IMR-90 (cell line): Measurements from ENCODE around the gene OR51I1. TPM values are rescaled to one million over a fixed set of nuclear protein-coding genes. Genes with fewer than 3 reads are reported as not detected.

ENCODE experiments used
- ATAC-seq: fragments of 200-7000 bp; cut with Tn5 transposase; 2 replicates; pipeline ENCODE4 v1.9.1; 2020; ENCODE audit warnings: low read depth, mild to moderate bottlenecking, moderate library complexity
- BruUV-seq: library from RNA; stranded (reverse); fragments of 400-500 nt; replicated peaks from 2 replicates; lab custom pipeline; 2021; lab: Mats Ljungman, UMichigan
- CTCF ChIA-PET: fragments of 300-600 bp; formaldehyde crosslinking; extraction: SDS; loops from one replicate; lab custom pipeline; 2021; ENCODE audit warnings: antibody characterized with exemption; lab: Yijun Ruan, JAX
- POLR2A ChIA-PET: fragments of 300-600 bp; sonication (Branson Sonifier 250); formaldehyde crosslinking; loops from one replicate; lab custom pipeline; 2022; ENCODE audit warnings: antibody characterized with exemption; ENCODE audit not compliant: unreplicated experiment; lab: Charles Lee
- DNase-seq: peaks from one replicate; pipeline ENCODE4 v3.0.0; 2013
- H2AFZ ChIP-seq: replicated peaks from 2 replicates; pipeline ENCODE3; 2013; ENCODE audit warnings: low read length, mild to moderate bottlenecking; ENCODE audit not compliant: poor library complexity
- H2AK5ac ChIP-seq: 2 replicates; pipeline ENCODE4 v1.6.1; 2013; ENCODE audit warnings: low read depth, low read length, inconsistent platforms
- H2AK9ac ChIP-seq: replicated peaks from 2 replicates; pipeline ENCODE3; 2013; ENCODE audit warnings: mild to moderate bottlenecking, low read depth, low read length, moderate library complexity; ENCODE audit not compliant: poor library complexity
- H2BK120ac ChIP-seq: 2 replicates; pipeline ENCODE4 v1.6.1; 2013; ENCODE audit warnings: low read depth, low read length, inconsistent platforms
- H2BK15ac ChIP-seq: 3 replicates; pipeline ENCODE4 v1.6.1; 2013; ENCODE audit warnings: low read depth, low read length, inconsistent platforms
- H2BK20ac ChIP-seq: 2 replicates; pipeline ENCODE4 v1.6.1; 2013; ENCODE audit warnings: low read depth, mild to moderate bottlenecking, inconsistent platforms, low read length, moderate library complexity
- H2BK5ac ChIP-seq: 2 replicates; pipeline ENCODE4 v1.6.1; 2013; ENCODE audit warnings: mild to moderate bottlenecking, low read depth, low read length, inconsistent platforms; ENCODE audit not compliant: poor library complexity, severe bottlenecking
- H3K14ac ChIP-seq: replicated peaks from 2 replicates; pipeline ENCODE4 v1.6.1; 2013; ENCODE audit warnings: low read depth, low read length, inconsistent platforms
- H3K18ac ChIP-seq: 2 replicates; pipeline ENCODE4 v1.6.1; 2013; ENCODE audit warnings: low read depth, low read length, control low read depth
- H3K23ac ChIP-seq: 2 replicates; pipeline ENCODE4 v1.6.1; 2013; ENCODE audit warnings: low read depth, low read length, inconsistent platforms
- H3K27ac ChIP-seq: 2 replicates; pipeline ENCODE4 v1.5.1; 2013; ENCODE audit warnings: mild to moderate bottlenecking, control low read depth, low read length; ENCODE audit not compliant: insufficient read depth
- H3K27me3 ChIP-seq: 2 replicates; pipeline ENCODE4 v1.6.1; 2013; ENCODE audit warnings: low read length; ENCODE audit not compliant: control insufficient read depth, insufficient read depth
- H3K36me3 ChIP-seq: 2 replicates; pipeline ENCODE4 v1.6.1; 2013; ENCODE audit warnings: low read length, mixed read lengths; ENCODE audit not compliant: control insufficient read depth, insufficient read depth
- H3K4ac ChIP-seq: 2 replicates; pipeline ENCODE4 v1.6.1; 2013; ENCODE audit warnings: low read depth, low read length, inconsistent platforms
- H3K4me1 ChIP-seq: 2 replicates; pipeline ENCODE4 v1.6.1; 2013; ENCODE audit warnings: low read length, mixed read lengths; ENCODE audit not compliant: control insufficient read depth, insufficient read depth
- H3K4me2 ChIP-seq: 2 replicates; pipeline ENCODE4 v1.6.1; 2013; ENCODE audit warnings: low read depth, mild to moderate bottlenecking, control low read depth, low read length, moderate library complexity
- H3K4me3 ChIP-seq: 2 replicates; pipeline ENCODE4 v1.5.1; 2013; ENCODE audit warnings: low read depth, mild to moderate bottlenecking, control low read depth, low read length, moderate library complexity; ENCODE audit not compliant: insufficient read depth
- H3K56ac ChIP-seq: 2 replicates; pipeline ENCODE4 v1.6.1; 2013; ENCODE audit warnings: low read length, inconsistent platforms; ENCODE audit not compliant: insufficient read depth; ENCODE audit errors: extremely low read depth
- H3K79me1 ChIP-seq, 2 experiments: 2 replicates each; pipeline ENCODE4 v1.6.1; 2013; ENCODE audit warnings: low read length in 2 of 2, inconsistent platforms in 1 of 2, low read depth in 1 of 2
- H3K9ac ChIP-seq: 2 replicates; pipeline ENCODE4 v1.6.1; 2013; ENCODE audit warnings: low read depth, low read length, control low read depth
- H3K9me1 ChIP-seq: 2 replicates; pipeline ENCODE4 v1.6.1; 2013; ENCODE audit warnings: low read length, inconsistent platforms; ENCODE audit not compliant: insufficient read depth
- H3K9me3 ChIP-seq: 2 replicates; pipeline ENCODE4 v1.6.1; 2013; ENCODE audit warnings: low read length; ENCODE audit not compliant: control insufficient read depth, insufficient read depth
- H4K20me1 ChIP-seq: 2 replicates; pipeline ENCODE4 v1.6.1; 2013; ENCODE audit warnings: low read length, inconsistent platforms; ENCODE audit not compliant: insufficient read depth
- H4K5ac ChIP-seq: 2 replicates; pipeline ENCODE4 v1.6.1; 2013; ENCODE audit warnings: mild to moderate bottlenecking, low read depth, low read length, control low read depth
- H4K8ac ChIP-seq, 2 experiments: 2 replicates each; pipeline ENCODE4 v1.6.1; 2013; ENCODE audit warnings: low read depth in 2 of 2, low read length in 2 of 2, control low read depth in 1 of 2, inconsistent platforms in 1 of 2
- H4K91ac ChIP-seq: 2 replicates; pipeline ENCODE4 v1.6.1; 2013; ENCODE audit warnings: low read depth, low read length, inconsistent platforms; ENCODE audit not compliant: insufficient read depth
- BHLHE40 ChIP-seq: fragments of 150-350 bp; IDR thresholded peaks from 2 replicates; pipeline ENCODE4 v1.6.1; 2016; ENCODE audit warnings: mild to moderate bottlenecking, low read depth, low read length
- CEBPB ChIP-seq: IDR thresholded peaks from 2 replicates; pipeline ENCODE4 v1.6.1; 2012; ENCODE audit warnings: low read depth, low read length, improper control_type of control experiment
- CHD1 ChIP-seq: IDR thresholded peaks from 2 replicates; pipeline ENCODE4 v1.6.1; 2012; ENCODE audit warnings: low read depth, low read length, improper control_type of control experiment
- MAFK ChIP-seq: IDR thresholded peaks from 2 replicates; pipeline ENCODE4 v1.6.1; 2012; ENCODE audit warnings: low read depth, low read length, improper control_type of control experiment
- MXI1 ChIP-seq: IDR thresholded peaks from 2 replicates; pipeline ENCODE4 v1.6.1; 2012; ENCODE audit warnings: low read depth, mild to moderate bottlenecking, low read length, moderate library complexity, borderline replicate concordance
- NFE2L2 ChIP-seq: fragments of 150-350 bp; IDR thresholded peaks from 2 replicates; pipeline ENCODE4 v1.6.1; 2016; ENCODE audit warnings: low read depth, mild to moderate bottlenecking, low read length
- POLR2A ChIP-seq: IDR thresholded peaks from 2 replicates; pipeline ENCODE4 v1.6.1; 2012; ENCODE audit warnings: mild to moderate bottlenecking, low read depth, low read length
- RAD21 ChIP-seq: IDR thresholded peaks from 2 replicates; pipeline ENCODE4 v1.6.1; 2012; ENCODE audit warnings: low read length, improper control_type of control experiment
- RCOR1 ChIP-seq: IDR thresholded peaks from 2 replicates; pipeline ENCODE4 v1.6.1; 2012; ENCODE audit warnings: mild to moderate bottlenecking, low read length, improper control_type of control experiment; ENCODE audit not compliant: insufficient replicate concordance
- RFX5 ChIP-seq: IDR thresholded peaks from 2 replicates; pipeline ENCODE4 v1.8.0; 2012; ENCODE audit warnings: low read depth, mild to moderate bottlenecking, low read length, moderate library complexity
- SMC3 ChIP-seq: fragments of 150-350 bp; IDR thresholded peaks from 2 replicates; pipeline ENCODE4 v1.6.1; 2016; ENCODE audit warnings: low read depth, mild to moderate bottlenecking, antibody characterized with exemption, low read length, moderate library complexity
- WGBS, 2 experiments: methylation state at CpG; one replicate each; pipeline versions ENCODE4 v1.1.5 to v1.1.7; 2013; ENCODE audit warnings: missing lambda C conversion rate in 2 of 2; ENCODE audit not compliant: insufficient read length in 1 of 2; ENCODE audit errors: extremely low coverage in 2 of 2; 5-methylcytosine and 5-hydroxymethylcytosine counted together
- dilution Hi-C: fragments of 300-500 bp; cut with HindIII; formaldehyde crosslinking; loops from one replicate; pipeline ENCODE4 v1.14.3; 2018; ENCODE audit warnings: low sequenced_read_pairs; ENCODE audit not compliant: unreplicated experiment
- in situ Hi-C: fragments of 300-500 bp; cut with MboI; formaldehyde crosslinking; loops from 3 replicates; pipeline ENCODE4 v1.14.3; 2019; ENCODE audit warnings: low sequenced_read_pairs, inconsistent platforms, mixed read lengths
- intact Hi-C: fragments of 100-400 bp; cut with micrococcal nuclease; formaldehyde crosslinking; loops from 2 replicates; pipeline ENCODE4 v1.10.0; 2022
- polyA plus RNA-seq, 3 experiments: library from polyadenylated mRNA; depleted of rRNA; stranded (reverse); fragments of >200 nt; gene quantifications; 2 replicates each; pipeline ENCODE4 v1.2.3, GENCODE V29; 2012; ENCODE audit warnings: low replicate concordance in 1 of 3
- total RNA-seq: library from RNA; depleted of rRNA; stranded (reverse); fragments of >200 nt; gene quantifications from 2 replicates; pipeline ENCODE4 v1.2.3, GENCODE V29; 2012
- TF ChIP-seq, protein P1 (sequence below): fragments of 150-350 bp; IDR thresholded peaks from 2 replicates; pipeline ENCODE4 v1.6.1; 2016; ENCODE audit warnings: low read depth, mild to moderate bottlenecking, low read length, moderate library complexity, borderline replicate concordance
- TF ChIP-seq, protein P2 (sequence below): fragments of 150-350 bp; IDR thresholded peaks from 2 replicates; pipeline ENCODE4 v1.6.1; 2017; ENCODE audit warnings: mild to moderate bottlenecking, antibody characterized with exemption, low read length, low read depth
- TF ChIP-seq, protein P3 (sequence below): conservative IDR thresholded peaks from 2 replicates; pipeline ENCODE4 v1.5.1; 2012; ENCODE audit warnings: mild to moderate bottlenecking, low read depth, low read length, improper control_type of control experiment

OR51I1 gene
- total and polyA plus RNA-seq, 2 of the 4 experiments (the other 2 are of a cell fraction) = not detected

DNA sequence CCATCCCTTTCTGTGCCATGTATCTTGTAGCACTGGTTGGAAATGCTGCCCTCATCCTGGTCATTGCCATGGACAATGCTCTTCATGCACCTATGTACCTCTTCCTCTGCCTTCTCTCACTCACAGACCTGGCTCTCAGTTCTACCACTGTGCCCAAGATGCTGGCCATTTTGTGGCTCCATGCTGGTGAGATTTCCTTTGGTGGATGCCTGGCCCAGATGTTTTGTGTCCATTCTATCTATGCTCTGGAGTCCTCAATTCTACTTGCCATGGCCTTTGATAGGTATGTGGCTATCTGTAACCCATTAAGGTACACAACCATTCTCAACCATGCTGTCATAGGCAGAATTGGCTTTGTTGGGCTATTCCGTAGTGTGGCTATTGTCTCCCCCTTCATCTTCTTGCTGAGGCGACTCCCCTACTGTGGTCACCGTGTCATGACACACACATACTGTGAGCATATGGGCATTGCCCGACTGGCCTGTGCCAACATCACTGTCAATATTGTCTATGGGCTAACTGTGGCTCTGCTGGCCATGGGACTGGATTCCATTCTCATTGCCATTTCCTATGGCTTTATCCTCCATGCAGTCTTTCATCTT lies 47.6 kb upstream of the OR51I1 start:
- Histone ChIP-seq H3K18ac (no peak overlapping the region), H4K91ac (no peak overlapping the region), H4K5ac (no peak overlapping the region), H2BK15ac (no peak overlapping the region), H3K23ac (no peak overlapping the region), H3K79me1 (no peaks in the 10 kb centered on the region), H2BK120ac (no peak overlapping the region), H3K9me1 (no peaks in the 10 kb centered on the region), H3K4ac (no peak overlapping the region), H3K9ac (no peak overlapping the region), H3K27me3 (no peaks in the 10 kb centered on the region), H3K4me2 (no peak overlapping the region), H2AK9ac (no peak overlapping the region), H3K9me3 (no peaks in the 10 kb centered on the region), H3K36me3 (no peaks in the 10 kb centered on the region), H3K27ac (no peak overlapping the region), H3K4me3 (no peak overlapping the region), H3K14ac (no peak overlapping the region), H2BK5ac (no peak overlapping the region), H4K8ac (no peak overlapping the region), H2AK5ac (no peak overlapping the region), H3K4me1 (no peaks in the 10 kb centered on the region), H4K20me1 (no peaks in the 10 kb centered on the region), H2BK20ac (no peak overlapping the region), H2AFZ (no peak overlapping the region), H3K56ac (no peak overlapping the region)
- intact Hi-C loops = no loop called here
- no TSS peak for BruUV-seq
- ChIA-PET POLR2A (no interaction called here), CTCF (no interaction called here)
- ATAC-seq (no peak), DNase-seq (no peak)
- in situ Hi-C loops = no loop called here
- 72% methylated on average over 3 of the region's 4 CpGs; no CpG with 5 or more reads in 1 of the 2 experiments for WGBS, 2 experiments
- dilution Hi-C loops = no loop called here
- TF ChIP-seq BHLHE40 = no peak
- TF ChIP-seq MAFK = no peak
- no peak for TF ChIP-seq MXI1
- TF ChIP-seq NFE2L2 = no peak
- no peak for TF ChIP-seq RCOR1
- TF ChIP-seq, protein P1, sequence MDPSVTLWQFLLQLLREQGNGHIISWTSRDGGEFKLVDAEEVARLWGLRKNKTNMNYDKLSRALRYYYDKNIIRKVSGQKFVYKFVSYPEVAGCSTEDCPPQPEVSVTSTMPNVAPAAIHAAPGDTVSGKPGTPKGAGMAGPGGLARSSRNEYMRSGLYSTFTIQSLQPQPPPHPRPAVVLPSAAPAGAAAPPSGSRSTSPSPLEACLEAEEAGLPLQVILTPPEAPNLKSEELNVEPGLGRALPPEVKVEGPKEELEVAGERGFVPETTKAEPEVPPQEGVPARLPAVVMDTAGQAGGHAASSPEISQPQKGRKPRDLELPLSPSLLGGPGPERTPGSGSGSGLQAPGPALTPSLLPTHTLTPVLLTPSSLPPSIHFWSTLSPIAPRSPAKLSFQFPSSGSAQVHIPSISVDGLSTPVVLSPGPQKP = no peak
- TF ChIP-seq, protein P2, sequence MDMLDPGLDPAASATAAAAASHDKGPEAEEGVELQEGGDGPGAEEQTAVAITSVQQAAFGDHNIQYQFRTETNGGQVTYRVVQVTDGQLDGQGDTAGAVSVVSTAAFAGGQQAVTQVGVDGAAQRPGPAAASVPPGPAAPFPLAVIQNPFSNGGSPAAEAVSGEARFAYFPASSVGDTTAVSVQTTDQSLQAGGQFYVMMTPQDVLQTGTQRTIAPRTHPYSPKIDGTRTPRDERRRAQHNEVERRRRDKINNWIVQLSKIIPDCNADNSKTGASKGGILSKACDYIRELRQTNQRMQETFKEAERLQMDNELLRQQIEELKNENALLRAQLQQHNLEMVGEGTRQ = no peak
- TF ChIP-seq CEBPB = no peak
- no peak for TF ChIP-seq RAD21
- TF ChIP-seq RFX5 = no peak
- no peak for TF ChIP-seq CHD1
- TF ChIP-seq POLR2A = no peak
- TF ChIP-seq, protein P3, sequence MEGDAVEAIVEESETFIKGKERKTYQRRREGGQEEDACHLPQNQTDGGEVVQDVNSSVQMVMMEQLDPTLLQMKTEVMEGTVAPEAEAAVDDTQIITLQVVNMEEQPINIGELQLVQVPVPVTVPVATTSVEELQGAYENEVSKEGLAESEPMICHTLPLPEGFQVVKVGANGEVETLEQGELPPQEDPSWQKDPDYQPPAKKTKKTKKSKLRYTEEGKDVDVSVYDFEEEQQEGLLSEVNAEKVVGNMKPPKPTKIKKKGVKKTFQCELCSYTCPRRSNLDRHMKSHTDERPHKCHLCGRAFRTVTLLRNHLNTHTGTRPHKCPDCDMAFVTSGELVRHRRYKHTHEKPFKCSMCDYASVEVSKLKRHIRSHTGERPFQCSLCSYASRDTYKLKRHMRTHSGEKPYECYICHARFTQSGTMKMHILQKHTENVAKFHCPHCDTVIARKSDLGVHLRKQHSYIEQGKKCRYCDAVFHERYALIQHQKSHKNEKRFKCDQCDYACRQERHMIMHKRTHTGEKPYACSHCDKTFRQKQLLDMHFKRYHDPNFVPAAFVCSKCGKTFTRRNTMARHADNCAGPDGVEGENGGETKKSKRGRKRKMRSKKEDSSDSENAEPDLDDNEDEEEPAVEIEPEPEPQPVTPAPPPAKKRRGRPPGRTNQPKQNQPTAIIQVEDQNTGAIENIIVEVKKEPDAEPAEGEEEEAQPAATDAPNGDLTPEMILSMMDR = no peak
- TF ChIP-seq SMC3 = no peak
